Memory B cell (primary cell): ENCODE results near the gene BAHCC1.
A peak's percentile ranks its signal among the peaks of the same experiment; 100 is the strongest.
"Not testable (repeated sequence)": the region's sequence is repeated elsewhere in the genome, so short reads cannot be mapped to it uniquely, and the experiment has no call there.

Source experiments
- ATAC-seq: fragments of 150-1000 bp; cut with Tn5 transposase; 2 replicates; pipeline ENCODE4 v1.10.0; 2021; ENCODE audit warnings: low read depth, mild to moderate bottlenecking, moderate library complexity
- DNase-seq, 2 donors: peaks; one replicate each; pipeline ENCODE4 v3.0.0; 2022; ENCODE audit warnings: low spot score in 2 of 2
- H3K27ac Mint-ChIP-seq: one replicate; pipeline ENCODE4 v1.8.0; 2022; ENCODE audit warnings: mild to moderate bottlenecking, moderate library complexity, mixed read lengths
- H3K27me3 Mint-ChIP-seq: one replicate; pipeline ENCODE4 v1.8.0; 2022; ENCODE audit warnings: mixed read lengths
- H3K36me3 Mint-ChIP-seq: one replicate; pipeline ENCODE4 v1.8.0; 2022; ENCODE audit warnings: mild to moderate bottlenecking, mixed read lengths
- H3K4me1 Mint-ChIP-seq: one replicate; pipeline ENCODE4 v1.8.0; 2022; ENCODE audit warnings: mixed read lengths
- H3K4me3 Mint-ChIP-seq: one replicate; pipeline ENCODE4 v1.8.0; 2022; ENCODE audit warnings: mild to moderate bottlenecking, moderate library complexity, mixed read lengths
- H3K9me3 Mint-ChIP-seq: one replicate; pipeline ENCODE4 v1.8.0; 2022; ENCODE audit warnings: mixed read lengths

BAHCC1 gene

GRCh38 chr17:81362001-81362400 lies 33.3 kb upstream of the BAHCC1 start:
- DNase-seq, ATAC-seq, H3K4me1 Mint-ChIP-seq, H3K27ac Mint-ChIP-seq, H3K9me3 Mint-ChIP-seq, H3K36me3 Mint-ChIP-seq, H3K4me3 Mint-ChIP-seq: not testable (repeated sequence)
- H3K27me3 Mint-ChIP-seq: peaks cover 37% of the 10 kb centered on the region

- no peaks in the 10 kb centered on the region for H3K36me3 Mint-ChIP-seq
- H3K27me3 Mint-ChIP-seq: peaks cover 31% of the 10 kb centered on the region
- peaks cover 9% of the 10 kb centered on the region for H3K4me1 Mint-ChIP-seq
- no peak for ATAC-seq
- no peak for DNase-seq
- H3K4me3 Mint-ChIP-seq: peak overlapping the region; percentile 43
- H3K9me3 Mint-ChIP-seq: no peaks in the 10 kb centered on the region
- no peak overlapping the region for H3K27ac Mint-ChIP-seq
These were observed 30.7 kb upstream of the BAHCC1 start for GRCh38 chr17:81364278-81365147.

GRCh38 chr17:81365148-81365600 lies 30.1 kb upstream of the BAHCC1 start:
- no peak overlapping the region for H3K27ac Mint-ChIP-seq
- H3K4me3 Mint-ChIP-seq: peak overlapping the region; percentile 43
- H3K4me1 Mint-ChIP-seq: peaks cover 9% of the 10 kb centered on the region
- peak; percentile 10 for ATAC-seq
- no peaks in the 10 kb centered on the region for H3K9me3 Mint-ChIP-seq
- no peak for DNase-seq
- no peaks in the 10 kb centered on the region for H3K36me3 Mint-ChIP-seq
- peaks cover 31% of the 10 kb centered on the region for H3K27me3 Mint-ChIP-seq

DNA sequence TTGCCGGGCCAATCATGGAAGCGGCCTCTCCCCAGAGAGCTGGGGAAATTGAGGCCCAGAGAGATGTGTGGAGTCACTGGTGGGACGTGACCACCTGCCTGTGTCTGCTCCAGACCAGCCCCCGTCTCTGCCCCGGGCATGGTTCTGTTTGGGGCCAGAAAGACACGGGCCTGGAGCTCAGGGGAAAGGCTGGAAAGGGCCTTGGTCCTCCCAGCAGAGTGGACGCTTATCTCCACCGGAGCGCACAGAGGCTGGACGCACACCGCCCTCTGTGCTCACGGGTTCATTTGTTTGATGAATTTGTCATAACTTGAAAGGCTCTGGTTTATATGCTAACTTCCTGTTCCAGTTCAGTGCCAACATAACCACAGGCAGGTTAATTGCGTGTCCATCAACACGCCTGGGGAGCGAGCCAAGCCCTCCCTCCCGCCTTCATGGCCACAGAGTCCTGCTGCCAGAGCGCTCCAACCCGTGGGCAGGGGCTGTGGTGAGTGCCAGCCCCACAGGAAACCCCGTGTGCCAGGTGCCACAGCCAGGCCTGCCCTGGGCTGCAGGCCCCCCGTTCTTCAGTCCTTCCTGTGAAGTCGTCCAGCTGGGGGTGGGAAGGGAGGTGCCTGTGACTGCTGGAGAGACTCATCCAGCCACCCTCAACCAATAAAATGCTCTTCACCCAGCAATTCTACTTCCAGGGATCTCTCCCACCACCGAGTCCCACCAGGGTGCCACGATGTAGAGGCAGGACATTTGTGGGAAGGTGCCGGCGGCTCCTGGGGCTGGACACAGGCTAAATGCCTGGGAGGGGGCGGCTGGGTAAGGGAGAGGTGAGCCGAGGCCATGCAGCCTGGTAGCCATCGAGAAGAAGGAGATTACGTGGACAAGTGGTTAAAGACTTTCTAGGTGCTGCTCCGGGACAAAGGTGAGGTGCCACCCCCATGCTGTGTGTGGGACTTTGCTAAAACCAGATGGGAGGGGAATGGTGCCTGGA lies 29.4 kb upstream of the BAHCC1 start:
- Mint-ChIP-seq H3K9me3 (no peaks in the 10 kb centered on the region), H3K27ac (no peak overlapping the region), H3K4me3 (peak overlapping the region; percentile 43), H3K4me1 (peaks cover 9% of the 10 kb centered on the region), H3K27me3 (peaks cover 31% of the 10 kb centered on the region), H3K36me3 (no peaks in the 10 kb centered on the region)
- no peak for DNase-seq
- peak; percentile 67 for ATAC-seq

DNA sequence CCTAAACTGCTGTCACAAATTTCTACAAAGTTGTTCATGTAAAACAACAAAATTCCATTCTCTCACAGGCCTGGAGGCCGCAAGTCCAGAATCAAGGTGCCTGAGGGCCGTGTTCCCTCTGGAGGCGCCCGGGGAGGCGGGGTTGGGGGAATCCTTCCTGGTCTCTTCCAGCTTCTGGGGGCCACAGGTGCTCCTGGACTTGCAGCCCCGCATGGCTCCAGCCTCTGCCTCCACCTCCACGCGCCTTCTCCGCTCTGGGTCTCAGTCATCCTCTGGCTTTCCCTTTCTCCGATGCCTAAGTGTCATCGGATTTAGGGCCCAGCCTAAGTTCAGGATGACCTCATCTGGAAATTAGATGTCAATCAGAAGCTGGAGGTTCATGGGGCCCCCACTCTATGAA lies 28.6 kb upstream of the BAHCC1 start:
- Mint-ChIP-seq H3K4me3 (no peak overlapping the region), H3K4me1 (peaks cover 9% of the 10 kb centered on the region), H3K27me3 (peaks cover 31% of the 10 kb centered on the region), H3K9me3 (no peaks in the 10 kb centered on the region), H3K27ac (no peak overlapping the region), H3K36me3 (no peaks in the 10 kb centered on the region)
- DNase-seq (no peak), ATAC-seq (no peak)

DNA sequence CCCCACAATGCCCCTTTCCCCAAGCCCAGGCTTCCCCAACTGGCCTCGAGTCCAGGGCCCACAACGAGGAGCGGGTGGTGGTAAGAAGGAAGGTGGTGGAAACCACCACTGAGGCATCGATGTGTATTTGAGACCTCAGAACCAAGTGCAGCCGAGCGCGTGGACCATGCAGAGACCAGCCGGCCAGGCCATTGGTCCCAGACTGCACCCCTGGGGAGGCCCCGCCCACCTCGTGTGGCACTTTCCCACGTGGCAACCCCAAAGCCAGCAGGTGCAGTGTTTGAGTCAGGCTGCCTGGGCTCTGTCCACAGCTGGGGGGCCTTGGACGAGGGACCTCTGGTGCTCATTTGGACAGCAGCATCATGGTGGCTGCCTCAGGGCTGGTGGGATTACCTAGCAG lies 28.1 kb upstream of the BAHCC1 start:
- DNase-seq (no peak), ATAC-seq (no peak)
- H3K27me3 Mint-ChIP-seq: peaks cover 27% of the 10 kb centered on the region
- peaks cover 9% of the 10 kb centered on the region for H3K4me1 Mint-ChIP-seq
- H3K4me3 Mint-ChIP-seq: no peak overlapping the region
- H3K9me3 Mint-ChIP-seq: no peaks in the 10 kb centered on the region
- no peaks in the 10 kb centered on the region for H3K36me3 Mint-ChIP-seq
- H3K27ac Mint-ChIP-seq: no peak overlapping the region

DNA sequence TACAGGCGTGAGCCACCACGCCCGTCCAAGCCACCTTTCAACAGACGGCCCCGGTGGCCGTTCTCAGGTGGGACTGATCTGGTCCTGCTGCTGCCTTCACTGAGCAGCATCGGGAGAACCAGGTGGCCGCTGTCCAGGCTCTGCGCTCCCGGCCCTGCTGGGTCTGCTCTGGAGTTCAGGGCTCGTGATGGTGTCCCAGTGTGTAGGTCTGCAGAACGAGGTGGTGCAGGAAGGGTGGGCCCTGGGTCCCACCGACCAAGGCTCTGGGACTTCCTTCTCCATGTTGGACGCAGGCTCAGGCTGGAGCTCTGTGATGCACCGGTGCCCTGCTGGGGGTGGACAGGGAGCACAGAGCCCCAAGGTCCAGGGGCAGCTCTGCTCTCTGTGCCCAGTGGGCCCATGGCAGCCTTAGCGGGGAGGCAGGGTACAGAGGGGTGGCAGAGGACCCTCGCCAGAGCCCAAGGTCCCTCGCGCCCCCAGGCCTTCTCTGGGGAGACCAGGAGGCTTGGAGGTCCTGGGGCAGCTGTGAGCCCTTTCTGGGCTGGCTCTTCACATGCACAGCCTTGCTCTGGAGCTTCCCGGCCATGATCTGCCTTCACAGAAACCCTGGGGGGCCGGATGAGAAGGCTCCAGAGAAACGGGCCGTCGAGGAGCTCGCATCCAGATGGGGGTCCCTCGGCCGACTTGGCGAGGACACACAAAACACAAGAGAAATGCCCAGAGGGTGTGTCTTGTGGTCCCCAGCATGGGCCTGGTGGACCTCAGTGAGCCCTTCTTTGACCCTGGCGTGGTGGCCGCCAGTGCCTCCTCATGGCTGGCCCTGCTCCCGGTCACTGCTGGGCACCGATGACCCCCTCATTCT lies 26.9 kb upstream of the BAHCC1 start:
- Mint-ChIP-seq H3K4me1 (peaks cover 9% of the 10 kb centered on the region), H3K9me3 (no peaks in the 10 kb centered on the region), H3K27me3 (peaks cover 26% of the 10 kb centered on the region), H3K4me3 (no peak overlapping the region), H3K27ac (no peak overlapping the region), H3K36me3 (no peaks in the 10 kb centered on the region)
- DNase-seq (no peak), ATAC-seq (no peak)

DNA sequence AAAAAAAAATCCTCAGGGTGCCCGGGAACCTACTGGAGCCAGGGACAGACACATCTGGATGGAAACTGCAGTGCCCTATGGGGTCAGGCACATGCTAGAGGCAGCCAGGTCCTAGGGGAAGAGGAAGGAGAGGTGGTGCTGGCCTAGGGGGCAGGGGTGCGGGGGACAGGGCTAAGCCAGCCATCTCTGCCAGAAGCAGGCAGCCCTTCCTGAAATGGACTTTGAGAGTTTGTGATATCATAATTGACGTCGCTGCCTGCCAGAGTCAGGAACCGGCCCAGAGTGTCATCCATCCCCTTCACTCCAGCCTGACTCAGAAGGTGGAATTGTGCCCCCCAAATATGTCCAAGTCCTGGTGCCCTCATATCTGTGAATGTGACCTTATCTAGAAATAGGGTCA lies 25.0 kb upstream of the BAHCC1 start:
- no peak overlapping the region for H3K27ac Mint-ChIP-seq
- H3K4me3 Mint-ChIP-seq: no peak overlapping the region
- no peaks in the 10 kb centered on the region for H3K36me3 Mint-ChIP-seq
- H3K9me3 Mint-ChIP-seq: no peaks in the 10 kb centered on the region
- DNase-seq: no peak
- H3K4me1 Mint-ChIP-seq: peaks cover 8% of the 10 kb centered on the region
- no peak for ATAC-seq
- peaks cover 17% of the 10 kb centered on the region for H3K27me3 Mint-ChIP-seq

DNA sequence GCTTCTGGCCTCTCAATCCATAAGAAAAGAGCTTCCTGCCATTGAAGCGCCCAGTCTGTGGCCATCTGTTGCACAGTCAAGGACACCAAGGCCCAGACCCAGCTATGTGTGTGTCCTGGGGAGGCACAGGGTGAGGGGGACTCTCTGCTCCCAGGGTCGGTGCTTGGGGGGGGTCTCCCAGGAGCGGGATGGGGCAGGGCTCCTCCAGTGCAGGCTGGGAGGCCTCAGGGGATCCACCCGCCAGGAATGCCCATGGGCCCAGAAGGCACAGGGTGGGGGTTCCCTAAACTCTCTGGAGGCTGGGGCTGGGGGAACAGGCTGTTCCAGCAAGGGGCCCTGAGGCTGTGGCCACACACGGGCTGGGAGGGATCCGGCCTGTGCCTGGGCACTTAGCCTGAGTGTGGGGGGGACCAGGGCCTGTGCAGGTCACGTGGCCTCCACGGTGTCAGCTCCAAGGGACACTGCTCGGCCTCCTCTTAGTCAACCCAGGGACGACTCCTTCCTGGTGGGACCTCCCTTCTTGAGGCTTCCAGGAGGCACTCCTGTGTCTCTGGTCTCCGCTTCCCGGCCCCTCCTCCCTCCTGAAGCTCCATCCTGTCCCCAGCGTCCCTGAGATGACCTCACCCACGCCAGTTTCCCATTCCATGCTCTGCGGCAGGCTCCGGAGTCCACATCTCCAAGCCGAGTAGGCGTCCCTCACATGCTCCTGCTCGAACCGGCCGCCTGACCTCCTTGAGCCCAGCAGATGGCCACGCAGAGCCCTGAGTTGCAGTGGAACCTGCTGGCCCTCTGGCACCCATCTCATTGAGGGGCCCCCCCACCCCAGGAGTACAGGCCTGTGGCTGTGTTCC lies 23.1 kb upstream of the BAHCC1 start:
- Mint-ChIP-seq H3K36me3 (no peaks in the 10 kb centered on the region), H3K4me1 (no peaks in the 10 kb centered on the region), H3K27me3 (peaks cover 14% of the 10 kb centered on the region), H3K4me3 (no peak overlapping the region), H3K27ac (no peak overlapping the region), H3K9me3 (no peaks in the 10 kb centered on the region)
- no peak for DNase-seq
- no peak for ATAC-seq

DNA sequence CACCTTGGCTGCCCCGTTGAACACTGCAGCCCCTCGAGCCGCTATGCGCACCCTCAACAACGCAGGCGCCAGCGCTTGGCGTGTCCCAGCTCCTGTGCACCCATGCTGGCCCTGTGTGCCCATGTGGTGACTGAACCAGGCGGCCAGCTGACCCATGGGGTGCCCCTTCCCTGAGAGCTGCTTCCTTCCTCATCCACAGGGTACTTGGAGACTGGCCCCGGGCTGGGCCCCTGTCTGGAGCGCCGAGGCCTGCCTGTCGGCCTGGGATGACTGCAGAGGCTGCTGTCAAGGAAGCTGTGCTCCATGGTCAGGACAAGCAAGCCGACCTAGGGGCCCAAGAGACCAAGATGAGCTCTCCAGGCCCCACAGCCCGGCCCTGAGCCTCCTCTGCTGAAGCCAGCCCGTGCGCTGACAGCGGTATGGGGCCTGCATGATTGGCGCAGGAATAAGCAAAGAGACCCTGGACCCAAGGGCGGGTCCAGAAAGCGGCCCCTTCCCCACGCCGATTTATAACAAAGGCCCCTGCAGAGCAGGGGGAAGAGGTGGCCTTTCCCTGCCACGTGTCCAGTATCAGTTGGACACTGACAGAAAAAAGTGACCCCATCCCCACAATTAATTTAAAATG lies 21.6 kb upstream of the BAHCC1 start:
- Mint-ChIP-seq H3K9me3 (no peaks in the 10 kb centered on the region), H3K36me3 (no peaks in the 10 kb centered on the region), H3K27ac (no peak overlapping the region)

GRCh38 chr17:81374890-81375289 lies 20.4 kb upstream of the BAHCC1 start:
- no peak for DNase-seq
- Mint-ChIP-seq H3K4me3 (no peak overlapping the region), H3K36me3 (no peaks in the 10 kb centered on the region), H3K4me1 (no peaks in the 10 kb centered on the region), H3K27me3 (peaks cover 12% of the 10 kb centered on the region), H3K9me3 (no peaks in the 10 kb centered on the region), H3K27ac (no peak overlapping the region)
- ATAC-seq: no peak

More for the DNA sequence above, 21.6 kb upstream of the BAHCC1 start:
- H3K4me1 Mint-ChIP-seq: no peaks in the 10 kb centered on the region
- ATAC-seq (no peak), DNase-seq (no peak)
- peaks cover 14% of the 10 kb centered on the region for H3K27me3 Mint-ChIP-seq
- H3K4me3 Mint-ChIP-seq: no peak overlapping the region

DNA sequence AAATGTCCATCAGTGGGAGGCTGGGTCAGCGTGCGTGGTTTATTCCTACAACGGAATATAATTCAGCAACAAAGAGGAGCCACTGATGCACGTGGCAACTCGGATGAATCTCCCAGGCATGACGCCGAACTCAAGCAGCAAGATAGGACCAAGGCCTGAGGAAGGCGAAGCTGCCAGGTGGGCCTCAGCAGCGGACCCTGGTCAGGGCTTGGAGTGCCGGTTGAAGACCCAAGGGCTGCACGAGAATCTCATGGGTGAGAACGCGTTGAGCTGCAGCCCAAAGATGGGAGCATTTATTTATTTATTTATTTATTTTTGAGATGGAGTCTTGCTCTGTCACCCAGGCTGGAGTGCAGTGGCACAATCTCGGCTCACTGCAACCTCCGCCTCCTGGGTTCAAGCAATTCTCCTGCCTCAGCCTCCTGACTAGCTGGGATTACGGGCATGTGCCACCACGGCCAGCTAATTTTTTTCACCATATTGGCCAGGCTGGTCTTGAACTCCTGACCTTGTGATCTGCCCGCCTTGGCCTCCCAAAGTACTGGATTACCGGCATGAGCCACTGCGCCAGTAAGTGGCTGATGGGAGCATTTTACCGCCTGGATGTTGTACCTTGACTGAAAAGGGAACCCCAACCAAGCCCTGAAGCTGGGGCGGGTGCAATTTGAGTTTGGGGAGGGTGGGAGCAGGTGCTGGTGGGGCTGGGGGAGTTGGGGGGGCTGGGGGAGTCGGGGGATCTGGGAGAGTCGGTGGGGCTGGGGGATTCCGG lies 18.1 kb upstream of the BAHCC1 start:
- Mint-ChIP-seq H3K4me3 (no peak overlapping the region), H3K9me3 (no peaks in the 10 kb centered on the region), H3K27ac (no peak overlapping the region), H3K27me3 (peaks cover 13% of the 10 kb centered on the region), H3K4me1 (no peaks in the 10 kb centered on the region), H3K36me3 (no peaks in the 10 kb centered on the region)
- DNase-seq: no peak
- no peak for ATAC-seq
